ENCODE results near the gene MS4A7.

- TF ChIP-seq CTCF (IDR thresholded peaks at IDR 0.05) (peak; percentile 26 to 57 (median 48)), POLR2AphosphoS5 (IDR thresholded peaks at IDR 0.05) (no peak), POLR2A (IDR thresholded peaks at IDR 0.05) (no peak)
Observed at GRCh38 chr11:60343094-60343704, 35.1 kb upstream of the MS4A7 start.

Measured in upper lobe of left lung (tissue), 4 donors.